H1 (cell line): ENCODE data around the gene CPZ. TPM values are rescaled to one million over a fixed set of nuclear protein-coding genes. Genes with fewer than 3 reads are reported as not detected.

ENCODE experiments used
- CTCF ChIA-PET: fragments of 300-600 bp; sonication (Branson Sonifier 250); formaldehyde crosslinking; loops from one replicate; lab custom pipeline; 2021; ENCODE audit not compliant: partially characterized antibody; lab: Charles Lee
- POLR2A ChIA-PET: fragments of 300-600 bp; sonication (Branson Sonifier 250); formaldehyde crosslinking; loops from one replicate; lab custom pipeline; 2021; ENCODE audit warnings: inconsistent platforms; ENCODE audit not compliant: partially characterized antibody; lab: Charles Lee
- DNase-seq, 2 experiments: peaks; one replicate each; pipeline versions ENCODE4 v3.0.0 to v3.0.0-alpha.2; 2010 to 2022; ENCODE audit warnings: low spot score in 2 of 2, low read depth in 1 of 2, mixed read lengths in 1 of 2
- FAIRE-seq: peaks from 2 replicates; lab custom pipeline; 2011; peaks lifted over from hg19 to GRCh38; lab: Jason Lieb, UNC
- H2AFZ ChIP-seq: 2 replicates; pipeline ENCODE4 v1.8.1; 2012; ENCODE audit warnings: low read length, inconsistent platforms
- H2AK5ac ChIP-seq: 2 replicates; pipeline ENCODE4 v1.6.1; 2013; ENCODE audit warnings: low read depth, low read length
- H2BK120ac ChIP-seq: replicated peaks from 2 replicates; pipeline ENCODE3; 2013; ENCODE audit warnings: low read depth, low read length, inconsistent platforms
- H2BK12ac ChIP-seq: 2 replicates; pipeline ENCODE4 v1.6.1; 2013; ENCODE audit warnings: low read depth, low read length
- H2BK15ac ChIP-seq: 2 replicates; pipeline ENCODE4 v1.6.1; 2013; ENCODE audit warnings: low read length
- H2BK20ac ChIP-seq: 2 replicates; pipeline ENCODE4 v1.6.1; 2013; ENCODE audit warnings: low read length
- H2BK5ac ChIP-seq: 2 replicates; pipeline ENCODE4 v1.6.1; 2013; ENCODE audit warnings: low read depth, low read length
- H3K14ac ChIP-seq: 2 replicates; pipeline ENCODE4 v1.6.1; 2013; ENCODE audit warnings: inconsistent platforms; ENCODE audit not compliant: insufficient read length
- H3K18ac ChIP-seq: 2 replicates; pipeline ENCODE4 v1.6.1; 2013; ENCODE audit warnings: low read length; ENCODE audit errors: extremely low read depth
- H3K23ac ChIP-seq: 2 replicates; pipeline ENCODE4 v1.6.1; 2013; ENCODE audit warnings: inconsistent platforms; ENCODE audit not compliant: insufficient read length
- H3K23me2 ChIP-seq: 2 replicates; pipeline ENCODE4 v1.6.1; 2013; ENCODE audit warnings: low read depth, low read length
- H3K27ac ChIP-seq: 2 replicates; pipeline ENCODE4 v1.6.1; 2011; ENCODE audit warnings: low read depth, low read length, inconsistent platforms
- H3K27me3 ChIP-seq, 4 experiments: replicated peaks in 1 of 4; 1 replicate in 1 of 4; 2 replicates in 3 of 4; pipeline versions ENCODE4 v1.6.1 to v1.8.1; 2011 to 2013; ENCODE audit warnings: low read length in 3 of 4, mild to moderate bottlenecking in 3 of 4, inconsistent platforms in 2 of 4, mixed read lengths in 2 of 4, moderate library complexity in 1 of 4; ENCODE audit not compliant: control insufficient read depth in 3 of 4, insufficient read depth in 3 of 4; ENCODE audit errors: extremely low read depth in 1 of 4
- H3K36me3 ChIP-seq, 4 experiments: 2 replicates each; pipeline versions ENCODE4 v1.6.1 to v1.8.1; 2011 to 2013; ENCODE audit warnings: mild to moderate bottlenecking in 4 of 4, low read length in 3 of 4, moderate library complexity in 2 of 4, control low read depth in 1 of 4, inconsistent platforms in 1 of 4; ENCODE audit not compliant: insufficient read depth in 4 of 4, control insufficient read depth in 2 of 4
- H3K4ac ChIP-seq: replicated peaks from 2 replicates; pipeline ENCODE3; 2013; ENCODE audit warnings: low read length, low read depth, mixed read lengths, inconsistent platforms; ENCODE audit not compliant: insufficient read length
- H3K4me1 ChIP-seq, 4 experiments: replicated peaks in 1 of 4; 1 replicate in 1 of 4; 2 replicates in 3 of 4; pipeline versions ENCODE4 v1.6.1 to v1.8.1; 2011 to 2013; ENCODE audit warnings: low read length in 3 of 4, inconsistent platforms in 2 of 4, mixed read lengths in 1 of 4; ENCODE audit not compliant: insufficient read depth in 4 of 4, control insufficient read depth in 3 of 4
- H3K4me2 ChIP-seq, 2 experiments: 2 replicates each; pipeline versions ENCODE4 v1.6.1 to v1.8.1; 2011 to 2013; ENCODE audit warnings: low read depth in 2 of 2, low read length in 2 of 2, control low read depth in 1 of 2, inconsistent platforms in 1 of 2, mild to moderate bottlenecking in 1 of 2; ENCODE audit not compliant: insufficient read depth in 1 of 2
- H3K4me3 ChIP-seq, 4 experiments: fragments of 200-600, 300-600 bp in 1 of 4; sonication (generic), shearing (Covaris generic), sonication (Bioruptor Twin) in 1 of 4; 2 replicates each; pipeline versions ENCODE4 v1.5.1 to v1.8.1; 2011 to 2016; ENCODE audit warnings: low read length in 4 of 4, low read depth in 3 of 4, control low read depth in 2 of 4, inconsistent platforms in 2 of 4, mild to moderate bottlenecking in 2 of 4, mixed read lengths in 1 of 4, moderate library complexity in 1 of 4; ENCODE audit not compliant: insufficient read depth in 2 of 4; ENCODE audit errors: extremely low read depth in 1 of 4
- H3K56ac ChIP-seq: replicated peaks from 2 replicates; pipeline ENCODE3; 2013; ENCODE audit warnings: low read depth, mild to moderate bottlenecking, mixed read lengths, low read length, inconsistent platforms; ENCODE audit not compliant: insufficient read length
- H3K79me1 ChIP-seq: 2 replicates; pipeline ENCODE4 v1.6.1; 2013; ENCODE audit warnings: low read depth, low read length, control low read depth
- H3K79me2 ChIP-seq, 2 experiments: 2 replicates each; pipeline versions ENCODE4 v1.6.1 to v1.8.1; 2012 to 2013; ENCODE audit warnings: low read length in 2 of 2, mild to moderate bottlenecking in 2 of 2, inconsistent platforms in 1 of 2; ENCODE audit not compliant: insufficient read depth in 2 of 2, control insufficient read depth in 1 of 2
- H3K9ac ChIP-seq, 4 experiments: replicated peaks in 1 of 4; 1 replicate in 1 of 4; 2 replicates in 3 of 4; pipeline versions ENCODE4 v1.6.1 to v1.8.1; 2011 to 2013; ENCODE audit warnings: low read depth in 3 of 4, low read length in 3 of 4, control low read depth in 2 of 4, mild to moderate bottlenecking in 2 of 4, moderate library complexity in 2 of 4, inconsistent platforms in 1 of 4; ENCODE audit errors: extremely low read depth in 1 of 4
- H3K9me3 ChIP-seq, 2 experiments: 2 replicates each; pipeline versions ENCODE4 v1.6.1 to v1.8.1; 2012 to 2013; ENCODE audit warnings: mild to moderate bottlenecking in 2 of 2, moderate library complexity in 2 of 2, control low read depth in 1 of 2, inconsistent platforms in 1 of 2, low read depth in 1 of 2, low read length in 1 of 2, mixed read lengths in 1 of 2; ENCODE audit not compliant: insufficient read depth in 2 of 2
- H4K20me1 ChIP-seq, 2 experiments: replicated peaks in 1 of 2; 2 replicates each; pipeline versions ENCODE3 to v1.8.1; 2011 to 2013; ENCODE audit warnings: inconsistent platforms in 2 of 2, low read length in 2 of 2, mild to moderate bottlenecking in 1 of 2; ENCODE audit not compliant: insufficient read depth in 2 of 2, control insufficient read depth in 1 of 2
- H4K5ac ChIP-seq: 2 replicates; pipeline ENCODE4 v1.6.1; 2013; ENCODE audit warnings: low read length, low read depth, mixed read lengths, inconsistent platforms; ENCODE audit not compliant: insufficient read length
- H4K8ac ChIP-seq: 2 replicates; pipeline ENCODE4 v1.8.0; 2013; ENCODE audit warnings: mild to moderate bottlenecking, moderate library complexity, low read length, inconsistent platforms; ENCODE audit not compliant: insufficient read depth; ENCODE audit errors: extremely low read depth
- H4K91ac ChIP-seq: replicated peaks from 2 replicates; pipeline ENCODE3; 2013; ENCODE audit warnings: low read length, mixed read lengths, inconsistent platforms; ENCODE audit not compliant: insufficient read length
- CREB1 ChIP-seq: IDR thresholded peaks from 2 replicates; pipeline ENCODE4 v1.6.1; 2012; ENCODE audit warnings: inconsistent platforms
- EP300 ChIP-seq, 2 experiments: IDR thresholded peaks; 1 replicate in 1 of 2; 2 replicates in 1 of 2; pipeline ENCODE4 v1.6.1; 2011 to 2012; ENCODE audit warnings: low read depth in 2 of 2, low read length in 2 of 2, mild to moderate bottlenecking in 2 of 2, borderline replicate concordance in 1 of 2, inconsistent platforms in 1 of 2, moderate library complexity in 1 of 2
- HDAC2 ChIP-seq, 2 experiments: fragments of 300-600 bp in 1 of 2; sonication (generic) in 1 of 2; IDR thresholded peaks; 2 replicates each; pipeline ENCODE4 v1.6.1; 2011 to 2012; ENCODE audit warnings: low read depth in 2 of 2, low read length in 2 of 2, mild to moderate bottlenecking in 2 of 2, moderate library complexity in 2 of 2, borderline replicate concordance in 1 of 2, inconsistent platforms in 1 of 2
- JUN ChIP-seq: IDR thresholded peaks from 2 replicates; pipeline ENCODE4 v1.6.1; 2011; ENCODE audit warnings: low read depth, mild to moderate bottlenecking, improper control_type of control experiment, low read length
- KDM5A ChIP-seq: fragments of 200-600 bp; IDR thresholded peaks from 2 replicates; pipeline ENCODE4 v1.7.1; 2012; ENCODE audit warnings: mild to moderate bottlenecking, low read length, inconsistent platforms, mixed read lengths
- NANOG ChIP-seq: IDR thresholded peaks from 2 replicates; pipeline ENCODE4 v1.6.1; 2011; ENCODE audit warnings: low read length, low read depth, mild to moderate bottlenecking, inconsistent platforms; ENCODE audit not compliant: insufficient read depth, poor library complexity, severe bottlenecking
- POU5F1 ChIP-seq: IDR thresholded peaks from 2 replicates; pipeline ENCODE4 v1.6.1; 2011; ENCODE audit warnings: low read depth, mild to moderate bottlenecking, low read length, moderate library complexity
- RAD21 ChIP-seq, 2 experiments: IDR thresholded peaks in 1 of 2; conservative IDR thresholded peaks in 1 of 2; 2 replicates each; pipeline ENCODE4 v1.6.1; 2011; ENCODE audit warnings: low read depth in 2 of 2, low read length in 2 of 2, improper control_type of control experiment in 1 of 2, inconsistent platforms in 1 of 2, mild to moderate bottlenecking in 1 of 2, moderate library complexity in 1 of 2
- RBBP5 ChIP-seq: IDR thresholded peaks from 2 replicates; pipeline ENCODE4 v1.7.1; 2012; ENCODE audit warnings: low read depth, mild to moderate bottlenecking, inconsistent platforms, low read length, moderate library complexity, borderline replicate concordance
- SAP30 ChIP-seq: fragments of 300-600 bp; sonication (generic); IDR thresholded peaks from 2 replicates; pipeline ENCODE4 v1.7.1; 2012; ENCODE audit warnings: low read length, moderate library complexity, mild to moderate bottlenecking, inconsistent platforms; ENCODE audit not compliant: insufficient read depth, insufficient replicate concordance
- SIRT6 ChIP-seq: IDR thresholded peaks from one replicate; pipeline ENCODE4 v1.7.1; 2012; ENCODE audit warnings: low read length, inconsistent platforms
- WGBS, 2 experiments: shearing (Covaris generic) in 1 of 2; methylation state at CpG; one replicate each; pipeline versions ENCODE4 v1.1.6 to v1.1.7; 2013 to 2015; ENCODE audit warnings: low lambda C conversion rate in 2 of 2, mixed read lengths in 2 of 2, inconsistent platforms in 1 of 2, low coverage in 1 of 2, missing lambda C conversion rate in 1 of 2; ENCODE audit not compliant: insufficient replicate concordance in 2 of 2, insufficient coverage in 1 of 2, insufficient read length in 1 of 2; ENCODE audit errors: extremely low coverage in 1 of 2, missing lambda C conversion rate in 1 of 2; 5-methylcytosine and 5-hydroxymethylcytosine counted together
- polyA plus RNA-seq, 7 experiments: library from polyadenylated mRNA; depleted of rRNA in 3 of 7; stranded (reverse) in 5 of 7; unstranded in 2 of 7; fragments of >200 nt in 5 of 7; fragments of 200-250 nt in 2 of 7; gene quantifications; 1 replicate in 5 of 7; 2 replicates in 1 of 7; 4 replicates in 1 of 7; pipeline versions ENCODE4 v1.2.1 to v1.2.3, GENCODE V29; 2011 to 2013; ENCODE audit warnings: missing spikeins in 2 of 7, mixed read lengths in 2 of 7
- total RNA-seq: library from RNA; stranded (reverse); fragmentation: NEBNext Ultra II Directional; extraction: Animal tissue kit (Norgen Biotek cat#: 25700); gene quantifications from 2 replicates; pipeline ENCODE4 v1.2.1, GENCODE V29; 2021

The CPZ gene
- total and polyA plus RNA-seq, 2 of the 8 experiments (the other 6 are each of a cell fraction or from before 2014, with no cell fraction given), result 28.8 to 40.7 TPM

DNA sequence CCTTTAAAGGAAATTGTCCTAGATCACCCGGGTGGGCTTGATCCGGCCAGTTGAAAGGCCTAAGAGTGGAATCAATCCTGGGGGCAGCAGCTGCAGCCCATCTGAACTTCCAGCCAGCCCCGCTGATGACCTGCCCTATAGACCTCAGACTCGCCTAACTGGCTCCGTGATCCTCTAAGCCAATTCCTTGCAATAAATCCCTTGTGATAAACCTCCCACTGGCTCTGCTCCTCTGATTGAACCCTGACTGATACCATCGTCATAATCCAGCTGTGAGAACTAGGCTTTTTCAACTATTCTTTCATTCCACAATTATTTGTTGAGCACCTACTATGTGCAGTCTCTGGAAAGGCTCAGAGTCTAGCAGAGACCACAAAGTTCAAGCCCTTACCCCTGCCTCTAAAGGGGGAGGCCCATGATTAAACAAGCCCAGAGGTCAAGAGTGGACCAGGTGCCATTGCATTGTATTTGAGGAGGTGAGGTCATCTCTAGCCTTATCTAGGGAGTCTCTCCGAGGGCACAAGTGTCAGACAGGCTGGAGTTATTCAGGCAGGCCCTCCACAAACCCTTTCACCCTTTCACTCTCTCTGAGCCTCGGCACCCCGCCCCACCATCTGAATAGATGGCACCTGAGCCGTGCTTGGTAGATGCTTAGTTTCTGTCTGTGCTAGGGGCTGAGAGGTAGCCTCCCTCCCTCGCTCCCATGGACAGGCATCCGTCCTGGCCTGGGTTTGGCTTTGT is 32.9 kb upstream of the CPZ start:
- Histone ChIP-seq H3K79me2 (no peaks in the 10 kb centered on the region), H2BK120ac (no peak overlapping the region), H2BK5ac (no peak overlapping the region), H3K36me3 (no peaks in the 10 kb centered on the region), H3K23me2 (no peaks in the 10 kb centered on the region), H4K8ac (no peak overlapping the region), H3K14ac (no peak overlapping the region), H3K56ac (no peak overlapping the region), H3K4me3 (no peak overlapping the region), H4K20me1 (no peaks in the 10 kb centered on the region), H3K27ac (no peak overlapping the region), H3K27me3 (no peaks in the 10 kb centered on the region), H3K18ac (no peak overlapping the region), H2BK15ac (peak overlapping the region; percentile 4; the same call in 1 of the 2 replicates), H4K91ac (no peak overlapping the region), H3K23ac (no peak overlapping the region), H2AFZ (peak overlapping the region; percentile 26), H2BK20ac (no peak overlapping the region), H3K9ac (no peak overlapping the region), H2AK5ac (0 out of 2 replicates have a peak overlapping the region, but pooled peaks have one; percentile 3), H3K4me2 (peak overlapping the region in 1 of 2 experiments; percentile 9; a peak in 1 of 4 replicates), H2BK12ac (no peak overlapping the region), H3K4me1 (peaks cover 0 to 10% (median 4%) of the 10 kb centered on the region in 4 experiments; a peak in 4 of 7 replicates), H4K5ac (no peak overlapping the region), H3K9me3 (no peaks in the 10 kb centered on the region), H3K4ac (no peak overlapping the region), H3K79me1 (no peaks in the 10 kb centered on the region)
- no peak for DNase-seq
- CTCF ChIA-PET, result interaction anchor here (1.0 to 3.0 kb wide), 12 partner anchors 9 to 95 kb away, joined by 3 to 14 read pairs (median 4); no protein-coding TSS in a partner anchor
- WGBS, 2 experiments, result 91% methylated on average over 12 of the region's 12 CpGs; no CpG with 5 or more reads in 1 of the 2 experiments
- POLR2A ChIA-PET, result interaction anchor here (1.2 to 2.7 kb wide), 4 partner anchors 9 to 18 kb away, joined by 3 to 12 read pairs (median 4); no protein-coding TSS in a partner anchor
- no peak for FAIRE-seq
- no peak for TF ChIP-seq JUN
- TF ChIP-seq RBBP5, result no peak
- TF ChIP-seq KDM5A, result no peak
- no peak for TF ChIP-seq EP300 (IDR thresholded peaks at IDR 0.05; ENCODE audit: borderline replicate concordance in 1 of 2, low read depth in 2 of 2, low read length in 2 of 2)
- no peak for TF ChIP-seq POU5F1
- TF ChIP-seq SAP30, result no peak
- no peak for TF ChIP-seq HDAC2 (IDR thresholded peaks at IDR 0.05; ENCODE audit: borderline replicate concordance in 1 of 2, low read depth in 2 of 2, low read length in 2 of 2)
- TF ChIP-seq NANOG, result no peak
- no peak for TF ChIP-seq CREB1
- TF ChIP-seq RAD21 (IDR thresholded peaks at IDR 0.05 in 1 of 2, conservative IDR thresholded peaks at IDR 0.05 in 1 of 2; ENCODE audit: low read depth in 2 of 2, low read length in 2 of 2), result no peak
- no peak for TF ChIP-seq SIRT6
